Transverse colon (tissue), 4 donors: Measurements from ENCODE around the gene CLK4. TPM values are rescaled to one million over a fixed set of nuclear protein-coding genes. Genes with fewer than 3 reads are reported as not detected.

Experiments used
- DNase-seq: peaks from one replicate; pipeline ENCODE4 v3.0.0-alpha.2; 2019
- H3K27ac ChIP-seq, 4 donors: fragments of 200-600 bp; sonication (generic); 2 replicates each; pipeline ENCODE4 v1.5.1; 2016 to 2018; ENCODE audit warnings: inconsistent platforms in 4 of 4
- H3K27me3 ChIP-seq: fragments of 200-600 bp; sonication (generic); 2 replicates; pipeline ENCODE4 v1.5.1; 2017; ENCODE audit warnings: inconsistent platforms
- H3K36me3 ChIP-seq, 4 donors: fragments of 200-600 bp; sonication (generic); 2 replicates each; pipeline ENCODE4 v1.5.1; 2017 to 2019; ENCODE audit warnings: inconsistent platforms in 4 of 4
- H3K4me1 ChIP-seq, 4 donors: fragments of 200-600 bp; sonication (generic); 2 replicates each; pipeline ENCODE4 v1.5.1; 2017 to 2020; ENCODE audit warnings: inconsistent platforms in 4 of 4
- H3K4me3 ChIP-seq, 4 donors: fragments of 200-600 bp; sonication (generic); 1 replicate in 1 of 4; 2 replicates in 3 of 4; pipeline versions ENCODE4 v1.5.1 to v1.6.1; 2017 to 2019; ENCODE audit warnings: inconsistent platforms in 4 of 4
- H3K9me3 ChIP-seq, 2 donors: fragments of 200-600 bp; sonication (generic); 2 replicates each; pipeline ENCODE4 v1.5.1; 2017 to 2019; ENCODE audit warnings: inconsistent platforms in 2 of 2
- CTCF ChIP-seq, 5 experiments: fragments of 200-600 bp in 3 of 5; fragments of 450-650 bp in 2 of 5; sonication (generic) in 3 of 5; IDR thresholded peaks; 1 replicate in 2 of 5; 2 replicates in 3 of 5; pipeline ENCODE4 v1.5.1; 2016 to 2017; ENCODE audit warnings: antibody characterized with exemption in 5 of 5, inconsistent platforms in 3 of 5, mild to moderate bottlenecking in 2 of 5, moderate library complexity in 1 of 5
- EP300 ChIP-seq: sonication (generic); formaldehyde crosslinking; IDR thresholded peaks from one replicate; pipeline ENCODE4 v1.6.1; 2017; ENCODE audit warnings: antibody characterized with exemption, low read depth
- POLR2A ChIP-seq: fragments of 450-650 bp; IDR thresholded peaks from one replicate; pipeline ENCODE4 v1.6.1; 2016; ENCODE audit warnings: antibody characterized with exemption, mild to moderate bottlenecking, moderate library complexity
- POLR2AphosphoS5 ChIP-seq, 3 donors: sonication (generic); formaldehyde crosslinking; IDR thresholded peaks; one replicate each; pipeline ENCODE4 v1.6.1; 2016; ENCODE audit warnings: antibody characterized with exemption in 3 of 3
- WGBS, 2 donors: methylation state at CpG; one replicate each; pipeline ENCODE4 v1.1.5; 2018; ENCODE audit warnings: low coverage in 1 of 2; 5-methylcytosine and 5-hydroxymethylcytosine counted together
- in situ Hi-C, 4 donors: fragments of 200-750 bp; cut with MboI; loops; one replicate each; pipeline versions ENCODE4 v1.15.0 to v1.15.1; 2017; ENCODE audit warnings: low sequenced_read_pairs in 3 of 4, low pct_ligation_motif_present in 1 of 4, low pct_unique_long_range_greater_than_20kb in 1 of 4
- intact Hi-C: fragments of 100-400 bp; cut with DNase I; formaldehyde crosslinking; loops from one replicate; pipeline ENCODE4 v1.15.1; 2023; ENCODE audit warnings: low total_unique reads
- total RNA-seq, 4 donors: library from RNA; depleted of rRNA; stranded (reverse); fragments of >200 nt; gene quantifications; one replicate each; pipeline ENCODE4 v1.1.0, GENCODE V29; 2016

The CLK4 gene
- total RNA-seq, 4 donors from 2014 or later: 36.0 to 72.6 (median 52.4) TPM

- no peaks in the 10 kb centered on the region for H3K27me3 ChIP-seq
- intact Hi-C loops: no loop called here
- no peaks in the 10 kb centered on the region for H3K4me1 ChIP-seq
- H3K4me3 ChIP-seq: no peak overlapping the region
- H3K27ac ChIP-seq: no peak overlapping the region
- H3K9me3 ChIP-seq: no peaks in the 10 kb centered on the region
- WGBS, 2 donors: 67 to 81% methylated on average over 1 to 4 of the region's 4 CpGs
- in situ Hi-C loops: no loop called here
- no peaks in the 10 kb centered on the region for H3K36me3 ChIP-seq
- no peak for DNase-seq
- TF ChIP-seq EP300 (no peak), CTCF (IDR thresholded peaks at IDR 0.05) (no peak), POLR2AphosphoS5 (IDR thresholded peaks at IDR 0.05) (no peak), POLR2A (no peak)
Observed at GRCh38 chr5:178672630-178673029, 45.8 kb upstream of the CLK4 start.

DNA sequence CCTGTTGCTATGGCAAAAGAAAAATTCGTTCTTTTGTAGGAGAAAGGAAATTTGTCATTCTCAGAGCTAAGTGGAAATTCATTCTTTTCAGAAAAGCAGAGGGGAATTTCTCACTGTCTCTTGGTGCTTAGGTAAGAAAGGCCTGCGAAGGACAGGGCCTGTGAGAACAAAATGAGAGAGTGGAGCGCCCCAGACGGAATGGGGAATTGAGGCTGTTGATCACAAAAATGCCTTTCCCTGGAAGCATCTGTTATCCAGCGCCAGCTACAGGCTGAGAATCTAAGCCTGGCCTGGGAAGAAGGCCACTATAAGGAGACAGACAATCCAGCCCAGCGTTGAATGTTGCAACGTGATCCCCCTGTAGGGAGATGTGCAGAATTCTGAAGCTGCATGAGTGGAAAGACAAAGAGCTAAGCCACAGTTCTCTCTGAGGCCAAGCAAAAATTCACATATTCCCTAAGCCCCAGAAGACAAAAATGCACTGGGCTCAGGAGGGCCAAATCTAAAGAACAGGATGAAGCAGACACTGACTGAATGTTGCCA, 44.8 kb upstream of the CLK4 start:
- no peak overlapping the region for H3K27ac ChIP-seq
- DNase-seq: no peak
- in situ Hi-C loops (no loop called here), intact Hi-C loops (no loop called here)
- no peaks in the 10 kb centered on the region for H3K4me1 ChIP-seq
- no peaks in the 10 kb centered on the region for H3K27me3 ChIP-seq
- TF ChIP-seq POLR2AphosphoS5 (IDR thresholded peaks at IDR 0.05) (no peak), EP300 (no peak), POLR2A (no peak), CTCF (IDR thresholded peaks at IDR 0.05) (no peak)
- H3K36me3 ChIP-seq: no peaks in the 10 kb centered on the region
- no peaks in the 10 kb centered on the region for H3K9me3 ChIP-seq
- H3K4me3 ChIP-seq: no peak overlapping the region
- 55 to 71% methylated on average over 7 of the region's 7 CpGs for whole genome bisulfite sequencing, 2 donors

DNA sequence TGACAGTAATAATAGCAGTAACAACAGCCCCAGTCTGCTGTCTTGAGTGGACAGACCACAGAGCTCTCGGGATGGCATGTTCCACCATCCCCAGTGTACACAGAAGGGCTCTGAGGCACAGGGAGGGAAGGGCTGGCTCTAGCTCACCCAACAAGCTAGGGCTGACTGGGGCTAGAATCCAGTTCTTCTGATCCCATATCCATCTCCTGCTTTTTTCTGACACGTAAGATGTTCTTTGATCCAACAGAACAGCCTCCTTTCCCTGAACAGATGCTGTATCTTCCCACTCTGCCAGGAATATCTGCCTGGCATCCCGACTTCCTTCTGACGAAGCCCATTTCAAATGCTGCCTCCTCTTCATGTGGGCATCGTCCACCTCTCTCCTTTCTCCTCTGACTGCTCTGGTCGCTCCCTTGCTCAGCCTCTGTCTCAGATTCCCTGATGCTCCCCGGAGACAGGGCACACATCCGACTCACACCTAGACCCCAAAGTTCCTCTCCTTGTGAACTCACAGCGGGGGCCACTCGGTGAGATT, 43.6 kb upstream of the CLK4 start:
- in situ Hi-C loops (no loop called here), intact Hi-C loops (no loop called here)
- WGBS, 2 donors: 79 to 88% methylated on average over 9 to 10 of the region's 10 CpGs
- no peak overlapping the region for H3K4me3 ChIP-seq
- H3K4me1 ChIP-seq: no peaks in the 10 kb centered on the region
- H3K36me3 ChIP-seq: no peaks in the 10 kb centered on the region
- TF ChIP-seq EP300 (no peak), CTCF (IDR thresholded peaks at IDR 0.05) (no peak), POLR2AphosphoS5 (IDR thresholded peaks at IDR 0.05) (no peak), POLR2A (no peak)
- H3K9me3 ChIP-seq: no peaks in the 10 kb centered on the region
- H3K27ac ChIP-seq: no peak overlapping the region
- H3K27me3 ChIP-seq: no peaks in the 10 kb centered on the region
- no peak for DNase-seq

DNA sequence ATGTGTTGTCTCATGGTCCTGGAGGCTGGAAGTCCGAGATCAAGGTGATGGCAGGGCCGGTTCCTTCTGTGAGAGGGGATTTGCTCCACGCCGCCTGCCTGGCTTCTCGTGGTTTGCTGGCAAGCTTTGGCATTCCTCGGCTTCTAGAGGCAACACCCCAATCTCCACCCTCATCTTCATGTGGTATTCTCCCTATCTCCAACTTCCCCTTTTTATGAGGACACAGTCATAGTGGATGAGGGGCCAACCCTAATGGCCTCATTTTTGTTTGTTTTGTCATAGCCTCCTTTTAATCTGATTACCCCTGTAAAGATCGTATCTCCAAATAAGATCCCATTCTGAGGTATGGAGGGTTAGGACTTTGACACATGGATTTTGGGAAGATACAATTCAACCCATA, 41.7 kb upstream of the CLK4 start:
- no peak for DNase-seq
- in situ Hi-C loops: no loop called here

More for the DNA sequence above, 41.7 kb upstream of the CLK4 start:
- Histone ChIP-seq H3K36me3 (no peaks in the 10 kb centered on the region), H3K27me3 (no peaks in the 10 kb centered on the region), H3K27ac (no peak overlapping the region), H3K4me1 (no peaks in the 10 kb centered on the region), H3K4me3 (no peak overlapping the region), H3K9me3 (no peaks in the 10 kb centered on the region)
- intact Hi-C loops: no loop called here
- no peak for TF ChIP-seq POLR2AphosphoS5 (IDR thresholded peaks at IDR 0.05)
- no peak for TF ChIP-seq EP300
- no peak for TF ChIP-seq CTCF (IDR thresholded peaks at IDR 0.05)
- 18 to 67% methylated on average over 1 to 7 of the region's 7 CpGs for WGBS, 2 donors
